IMR-90 (cell line): ENCODE results near the gene PCGF2. TPM values are rescaled to one million over a fixed set of nuclear protein-coding genes. Genes with fewer than 3 reads are reported as not detected.

Source experiments
- ATAC-seq: fragments of 200-7000 bp; cut with Tn5 transposase; 2 replicates; pipeline ENCODE4 v1.9.1; 2020; ENCODE audit warnings: low read depth, mild to moderate bottlenecking, moderate library complexity
- BruUV-seq: library from RNA; stranded (reverse); fragments of 400-500 nt; replicated peaks from 2 replicates; lab custom pipeline; 2021; lab: Mats Ljungman, UMichigan
- CTCF ChIA-PET: fragments of 300-600 bp; formaldehyde crosslinking; extraction: SDS; loops from one replicate; lab custom pipeline; 2021; ENCODE audit warnings: antibody characterized with exemption; lab: Yijun Ruan, JAX
- POLR2A ChIA-PET: fragments of 300-600 bp; sonication (Branson Sonifier 250); formaldehyde crosslinking; loops from one replicate; lab custom pipeline; 2022; ENCODE audit warnings: antibody characterized with exemption; ENCODE audit not compliant: unreplicated experiment; lab: Charles Lee
- DNase-seq: peaks from one replicate; pipeline ENCODE4 v3.0.0; 2013
- H2AFZ ChIP-seq: replicated peaks from 2 replicates; pipeline ENCODE3; 2013; ENCODE audit warnings: low read length, mild to moderate bottlenecking; ENCODE audit not compliant: poor library complexity
- H2AK5ac ChIP-seq: 2 replicates; pipeline ENCODE4 v1.6.1; 2013; ENCODE audit warnings: low read depth, low read length, inconsistent platforms
- H2AK9ac ChIP-seq: replicated peaks from 2 replicates; pipeline ENCODE3; 2013; ENCODE audit warnings: mild to moderate bottlenecking, low read depth, low read length, moderate library complexity; ENCODE audit not compliant: poor library complexity
- H2BK120ac ChIP-seq: 2 replicates; pipeline ENCODE4 v1.6.1; 2013; ENCODE audit warnings: low read depth, low read length, inconsistent platforms
- H2BK15ac ChIP-seq: 3 replicates; pipeline ENCODE4 v1.6.1; 2013; ENCODE audit warnings: low read depth, low read length, inconsistent platforms
- H2BK20ac ChIP-seq: 2 replicates; pipeline ENCODE4 v1.6.1; 2013; ENCODE audit warnings: low read depth, mild to moderate bottlenecking, inconsistent platforms, low read length, moderate library complexity
- H2BK5ac ChIP-seq: 2 replicates; pipeline ENCODE4 v1.6.1; 2013; ENCODE audit warnings: mild to moderate bottlenecking, low read depth, low read length, inconsistent platforms; ENCODE audit not compliant: poor library complexity, severe bottlenecking
- H3K14ac ChIP-seq: replicated peaks from 2 replicates; pipeline ENCODE4 v1.6.1; 2013; ENCODE audit warnings: low read depth, low read length, inconsistent platforms
- H3K18ac ChIP-seq: 2 replicates; pipeline ENCODE4 v1.6.1; 2013; ENCODE audit warnings: low read depth, low read length, control low read depth
- H3K23ac ChIP-seq: 2 replicates; pipeline ENCODE4 v1.6.1; 2013; ENCODE audit warnings: low read depth, low read length, inconsistent platforms
- H3K27ac ChIP-seq: 2 replicates; pipeline ENCODE4 v1.5.1; 2013; ENCODE audit warnings: mild to moderate bottlenecking, control low read depth, low read length; ENCODE audit not compliant: insufficient read depth
- H3K27me3 ChIP-seq: 2 replicates; pipeline ENCODE4 v1.6.1; 2013; ENCODE audit warnings: low read length; ENCODE audit not compliant: control insufficient read depth, insufficient read depth
- H3K36me3 ChIP-seq: 2 replicates; pipeline ENCODE4 v1.6.1; 2013; ENCODE audit warnings: low read length, mixed read lengths; ENCODE audit not compliant: control insufficient read depth, insufficient read depth
- H3K4ac ChIP-seq: 2 replicates; pipeline ENCODE4 v1.6.1; 2013; ENCODE audit warnings: low read depth, low read length, inconsistent platforms
- H3K4me1 ChIP-seq: 2 replicates; pipeline ENCODE4 v1.6.1; 2013; ENCODE audit warnings: low read length, mixed read lengths; ENCODE audit not compliant: control insufficient read depth, insufficient read depth
- H3K4me2 ChIP-seq: 2 replicates; pipeline ENCODE4 v1.6.1; 2013; ENCODE audit warnings: low read depth, mild to moderate bottlenecking, control low read depth, low read length, moderate library complexity
- H3K4me3 ChIP-seq: 2 replicates; pipeline ENCODE4 v1.5.1; 2013; ENCODE audit warnings: low read depth, mild to moderate bottlenecking, control low read depth, low read length, moderate library complexity; ENCODE audit not compliant: insufficient read depth
- H3K56ac ChIP-seq: 2 replicates; pipeline ENCODE4 v1.6.1; 2013; ENCODE audit warnings: low read length, inconsistent platforms; ENCODE audit not compliant: insufficient read depth; ENCODE audit errors: extremely low read depth
- H3K79me1 ChIP-seq, 2 experiments: 2 replicates each; pipeline ENCODE4 v1.6.1; 2013; ENCODE audit warnings: low read length in 2 of 2, inconsistent platforms in 1 of 2, low read depth in 1 of 2
- H3K9ac ChIP-seq: 2 replicates; pipeline ENCODE4 v1.6.1; 2013; ENCODE audit warnings: low read depth, low read length, control low read depth
- H3K9me1 ChIP-seq: 2 replicates; pipeline ENCODE4 v1.6.1; 2013; ENCODE audit warnings: low read length, inconsistent platforms; ENCODE audit not compliant: insufficient read depth
- H3K9me3 ChIP-seq: 2 replicates; pipeline ENCODE4 v1.6.1; 2013; ENCODE audit warnings: low read length; ENCODE audit not compliant: control insufficient read depth, insufficient read depth
- H4K20me1 ChIP-seq: 2 replicates; pipeline ENCODE4 v1.6.1; 2013; ENCODE audit warnings: low read length, inconsistent platforms; ENCODE audit not compliant: insufficient read depth
- H4K5ac ChIP-seq: 2 replicates; pipeline ENCODE4 v1.6.1; 2013; ENCODE audit warnings: mild to moderate bottlenecking, low read depth, low read length, control low read depth
- H4K8ac ChIP-seq, 2 experiments: 2 replicates each; pipeline ENCODE4 v1.6.1; 2013; ENCODE audit warnings: low read depth in 2 of 2, low read length in 2 of 2, control low read depth in 1 of 2, inconsistent platforms in 1 of 2
- H4K91ac ChIP-seq: 2 replicates; pipeline ENCODE4 v1.6.1; 2013; ENCODE audit warnings: low read depth, low read length, inconsistent platforms; ENCODE audit not compliant: insufficient read depth
- BHLHE40 ChIP-seq: fragments of 150-350 bp; IDR thresholded peaks from 2 replicates; pipeline ENCODE4 v1.6.1; 2016; ENCODE audit warnings: mild to moderate bottlenecking, low read depth, low read length
- CEBPB ChIP-seq: IDR thresholded peaks from 2 replicates; pipeline ENCODE4 v1.6.1; 2012; ENCODE audit warnings: low read depth, low read length, improper control_type of control experiment
- CHD1 ChIP-seq: IDR thresholded peaks from 2 replicates; pipeline ENCODE4 v1.6.1; 2012; ENCODE audit warnings: low read depth, low read length, improper control_type of control experiment
- FOS ChIP-seq: fragments of 150-350 bp; IDR thresholded peaks from 2 replicates; pipeline ENCODE4 v1.6.1; 2016; ENCODE audit warnings: low read depth, low read length
- MAFK ChIP-seq: IDR thresholded peaks from 2 replicates; pipeline ENCODE4 v1.6.1; 2012; ENCODE audit warnings: low read depth, low read length, improper control_type of control experiment
- MAZ ChIP-seq: IDR thresholded peaks from 2 replicates; pipeline ENCODE4 v1.6.1; 2012; ENCODE audit warnings: low read depth, mild to moderate bottlenecking, low read length, improper control_type of control experiment, moderate library complexity, borderline replicate concordance
- MXI1 ChIP-seq: IDR thresholded peaks from 2 replicates; pipeline ENCODE4 v1.6.1; 2012; ENCODE audit warnings: low read depth, mild to moderate bottlenecking, low read length, moderate library complexity, borderline replicate concordance
- NFE2L2 ChIP-seq: fragments of 150-350 bp; IDR thresholded peaks from 2 replicates; pipeline ENCODE4 v1.6.1; 2016; ENCODE audit warnings: low read depth, mild to moderate bottlenecking, low read length
- POLR2A ChIP-seq: IDR thresholded peaks from 2 replicates; pipeline ENCODE4 v1.6.1; 2012; ENCODE audit warnings: mild to moderate bottlenecking, low read depth, low read length
- RCOR1 ChIP-seq: IDR thresholded peaks from 2 replicates; pipeline ENCODE4 v1.6.1; 2012; ENCODE audit warnings: mild to moderate bottlenecking, low read length, improper control_type of control experiment; ENCODE audit not compliant: insufficient replicate concordance
- RFX5 ChIP-seq: IDR thresholded peaks from 2 replicates; pipeline ENCODE4 v1.8.0; 2012; ENCODE audit warnings: low read depth, mild to moderate bottlenecking, low read length, moderate library complexity
- SMC3 ChIP-seq: fragments of 150-350 bp; IDR thresholded peaks from 2 replicates; pipeline ENCODE4 v1.6.1; 2016; ENCODE audit warnings: low read depth, mild to moderate bottlenecking, antibody characterized with exemption, low read length, moderate library complexity
- dilution Hi-C: fragments of 300-500 bp; cut with HindIII; formaldehyde crosslinking; loops from one replicate; pipeline ENCODE4 v1.14.3; 2018; ENCODE audit warnings: low sequenced_read_pairs; ENCODE audit not compliant: unreplicated experiment
- in situ Hi-C: fragments of 300-500 bp; cut with MboI; formaldehyde crosslinking; loops from 3 replicates; pipeline ENCODE4 v1.14.3; 2019; ENCODE audit warnings: low sequenced_read_pairs, inconsistent platforms, mixed read lengths
- intact Hi-C: fragments of 100-400 bp; cut with micrococcal nuclease; formaldehyde crosslinking; loops from 2 replicates; pipeline ENCODE4 v1.10.0; 2022
- polyA plus RNA-seq, 3 experiments: library from polyadenylated mRNA; depleted of rRNA; stranded (reverse); fragments of >200 nt; gene quantifications; 2 replicates each; pipeline ENCODE4 v1.2.3, GENCODE V29; 2012; ENCODE audit warnings: low replicate concordance in 1 of 3
- total RNA-seq: library from RNA; depleted of rRNA; stranded (reverse); fragments of >200 nt; gene quantifications from 2 replicates; pipeline ENCODE4 v1.2.3, GENCODE V29; 2012
- TF ChIP-seq, protein P1 (sequence below): fragments of 150-350 bp; IDR thresholded peaks from 2 replicates; pipeline ENCODE4 v1.6.1; 2017; ENCODE audit warnings: mild to moderate bottlenecking, antibody characterized with exemption, low read length, low read depth
- TF ChIP-seq, protein P2 (sequence below): conservative IDR thresholded peaks from 2 replicates; pipeline ENCODE4 v1.5.1; 2012; ENCODE audit warnings: mild to moderate bottlenecking, low read depth, low read length, improper control_type of control experiment
- TF ChIP-seq, protein P3 (sequence below): fragments of 150-350 bp; IDR thresholded peaks from 2 replicates; pipeline ENCODE4 v1.6.1; 2016; ENCODE audit warnings: low read depth, mild to moderate bottlenecking, low read length, moderate library complexity, borderline replicate concordance

PCGF2 gene
- total and polyA plus RNA-seq, 2 of the 4 experiments (the other 2 are of a cell fraction): 1.1 to 18.2 TPM

DNA sequence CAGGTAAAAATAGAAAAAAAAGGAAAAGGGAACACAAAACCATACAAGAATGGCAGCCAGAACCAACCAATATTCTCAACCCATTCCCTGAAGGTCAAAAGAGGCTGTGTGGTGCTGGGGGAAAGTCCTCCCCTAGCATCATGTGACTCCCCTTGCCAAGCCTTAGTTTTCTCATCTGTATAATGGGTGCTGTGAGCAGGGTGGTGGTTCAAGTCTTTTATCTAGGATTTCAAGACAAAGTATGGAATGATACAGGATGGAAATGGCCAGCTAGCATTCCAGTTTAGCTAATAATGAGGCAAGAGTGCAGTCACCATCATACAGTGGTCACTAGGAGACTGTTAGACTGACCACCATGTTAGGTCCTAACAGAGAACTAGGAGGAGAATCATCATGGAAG lies 25.1 kb upstream of the PCGF2 start:
- H2AK5ac ChIP-seq: no peak overlapping the region
- peaks cover 70% of the 10 kb centered on the region for H3K36me3 ChIP-seq
- no peak overlapping the region for H3K14ac ChIP-seq
- no peak overlapping the region for H3K4me3 ChIP-seq
- peaks cover 9 to 22% of the 10 kb centered on the region in 2 experiments; a peak in 3 of 4 replicates for H3K79me1 ChIP-seq
- no peak overlapping the region for H2AFZ ChIP-seq
- TF ChIP-seq SMC3 (no peak), MAZ (no peak), RFX5 (no peak), MAFK (no peak), NFE2L2 (no peak), POLR2A (no peak), MXI1 (no peak), RCOR1 (no peak), CEBPB (no peak), BHLHE40 (no peak), CHD1 (no peak), FOS (no peak)
- TF ChIP-seq, protein P1, sequence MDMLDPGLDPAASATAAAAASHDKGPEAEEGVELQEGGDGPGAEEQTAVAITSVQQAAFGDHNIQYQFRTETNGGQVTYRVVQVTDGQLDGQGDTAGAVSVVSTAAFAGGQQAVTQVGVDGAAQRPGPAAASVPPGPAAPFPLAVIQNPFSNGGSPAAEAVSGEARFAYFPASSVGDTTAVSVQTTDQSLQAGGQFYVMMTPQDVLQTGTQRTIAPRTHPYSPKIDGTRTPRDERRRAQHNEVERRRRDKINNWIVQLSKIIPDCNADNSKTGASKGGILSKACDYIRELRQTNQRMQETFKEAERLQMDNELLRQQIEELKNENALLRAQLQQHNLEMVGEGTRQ: no peak
- TF ChIP-seq, protein P2, sequence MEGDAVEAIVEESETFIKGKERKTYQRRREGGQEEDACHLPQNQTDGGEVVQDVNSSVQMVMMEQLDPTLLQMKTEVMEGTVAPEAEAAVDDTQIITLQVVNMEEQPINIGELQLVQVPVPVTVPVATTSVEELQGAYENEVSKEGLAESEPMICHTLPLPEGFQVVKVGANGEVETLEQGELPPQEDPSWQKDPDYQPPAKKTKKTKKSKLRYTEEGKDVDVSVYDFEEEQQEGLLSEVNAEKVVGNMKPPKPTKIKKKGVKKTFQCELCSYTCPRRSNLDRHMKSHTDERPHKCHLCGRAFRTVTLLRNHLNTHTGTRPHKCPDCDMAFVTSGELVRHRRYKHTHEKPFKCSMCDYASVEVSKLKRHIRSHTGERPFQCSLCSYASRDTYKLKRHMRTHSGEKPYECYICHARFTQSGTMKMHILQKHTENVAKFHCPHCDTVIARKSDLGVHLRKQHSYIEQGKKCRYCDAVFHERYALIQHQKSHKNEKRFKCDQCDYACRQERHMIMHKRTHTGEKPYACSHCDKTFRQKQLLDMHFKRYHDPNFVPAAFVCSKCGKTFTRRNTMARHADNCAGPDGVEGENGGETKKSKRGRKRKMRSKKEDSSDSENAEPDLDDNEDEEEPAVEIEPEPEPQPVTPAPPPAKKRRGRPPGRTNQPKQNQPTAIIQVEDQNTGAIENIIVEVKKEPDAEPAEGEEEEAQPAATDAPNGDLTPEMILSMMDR: no peak
- TF ChIP-seq, protein P3, sequence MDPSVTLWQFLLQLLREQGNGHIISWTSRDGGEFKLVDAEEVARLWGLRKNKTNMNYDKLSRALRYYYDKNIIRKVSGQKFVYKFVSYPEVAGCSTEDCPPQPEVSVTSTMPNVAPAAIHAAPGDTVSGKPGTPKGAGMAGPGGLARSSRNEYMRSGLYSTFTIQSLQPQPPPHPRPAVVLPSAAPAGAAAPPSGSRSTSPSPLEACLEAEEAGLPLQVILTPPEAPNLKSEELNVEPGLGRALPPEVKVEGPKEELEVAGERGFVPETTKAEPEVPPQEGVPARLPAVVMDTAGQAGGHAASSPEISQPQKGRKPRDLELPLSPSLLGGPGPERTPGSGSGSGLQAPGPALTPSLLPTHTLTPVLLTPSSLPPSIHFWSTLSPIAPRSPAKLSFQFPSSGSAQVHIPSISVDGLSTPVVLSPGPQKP: no peak
- ChIA-PET CTCF (no interaction called here), POLR2A (no interaction called here)
- H2BK5ac ChIP-seq: no peak overlapping the region
- H2BK15ac ChIP-seq: no peak overlapping the region
- H4K91ac ChIP-seq: no peak overlapping the region
- DNase-seq (no peak), ATAC-seq (no peak)
- H3K4me1 ChIP-seq: no peaks in the 10 kb centered on the region; the same call in 1 of the 2 replicates
- no peak overlapping the region for H3K4ac ChIP-seq
- in situ Hi-C loops: no loop called here
- H2BK20ac ChIP-seq: no peak overlapping the region
- H2BK120ac ChIP-seq: no peak overlapping the region
- no peak overlapping the region for H3K56ac ChIP-seq
- H3K18ac ChIP-seq: no peak overlapping the region
- BruUV-seq: no TSS peak
- H4K8ac ChIP-seq: no peak overlapping the region
- no peak overlapping the region for H3K4me2 ChIP-seq
- H3K23ac ChIP-seq: no peak overlapping the region
- no peak overlapping the region for H3K9ac ChIP-seq
- no peaks in the 10 kb centered on the region for H3K27me3 ChIP-seq
- peaks cover 3% of the 10 kb centered on the region for H4K20me1 ChIP-seq
- intact Hi-C loops: no loop called here
- H4K5ac ChIP-seq: no peak overlapping the region
- H2AK9ac ChIP-seq: no peak overlapping the region
- dilution Hi-C loops: no loop called here
- no peaks in the 10 kb centered on the region for H3K9me3 ChIP-seq
- no peak overlapping the region for H3K27ac ChIP-seq
- H3K9me1 ChIP-seq: 0 out of 2 replicates have a peak, but pooled peaks cover 4% of the 10 kb centered on the region
